Measurements from ENCODE around the gene MSRB1.

Gene MSRB1

DNA sequence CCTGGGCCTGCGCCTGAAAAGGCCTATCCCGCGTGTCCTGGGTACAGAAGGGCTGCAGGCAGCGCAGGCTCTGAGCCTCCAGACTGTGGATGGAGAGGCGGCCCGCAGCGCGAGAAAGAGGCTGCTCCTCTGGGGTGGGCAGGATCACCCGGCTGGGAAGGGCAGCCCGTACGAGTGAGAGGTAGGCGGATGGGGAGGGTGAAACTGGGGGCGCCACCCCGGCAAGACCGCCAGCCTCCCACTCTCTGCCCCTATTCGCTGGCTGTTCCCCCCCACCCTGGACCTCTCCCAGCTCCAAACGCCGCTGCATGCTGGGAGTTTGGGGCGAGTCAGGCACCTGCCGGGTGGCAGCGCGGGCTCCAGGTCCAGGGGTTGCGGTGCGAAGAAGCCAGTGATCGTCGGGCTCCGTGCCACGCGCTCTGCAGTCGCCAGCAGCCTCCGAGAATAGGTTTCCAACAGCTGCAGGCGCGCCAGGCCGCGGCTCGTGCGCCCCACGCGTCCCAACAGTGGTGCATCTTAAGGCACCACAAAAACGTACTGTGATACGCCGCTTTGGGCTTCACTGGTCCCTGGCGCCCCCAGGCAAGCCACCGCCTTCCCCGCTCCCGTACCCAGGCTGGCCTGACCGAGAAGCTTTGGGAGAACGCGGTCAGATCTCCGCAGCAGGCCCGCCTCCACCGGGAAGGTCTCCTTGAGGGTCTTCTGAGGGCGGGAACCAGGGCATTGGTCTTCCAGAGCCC, 37.2 kb upstream of the MSRB1 start:
- no peak overlapping the region for H2AFZ ChIP-seq (ENCODE audit: low read depth, low read length)
- no peak for ATAC-seq (ENCODE audit: insufficient read depth, low read depth)
- H3K36me3 ChIP-seq (ENCODE audit: insufficient read depth, low read length): peaks cover 45% of the 10 kb centered on the region
- no peaks in the 10 kb centered on the region for H3K9me3 ChIP-seq (ENCODE audit: insufficient read depth, low read length, severe bottlenecking)
- no peak overlapping the region for H3K9ac ChIP-seq (ENCODE audit: low read depth, low read length)
- no peak overlapping the region for H3K4me2 ChIP-seq (ENCODE audit: insufficient read depth, low read length)
- DNase-seq: no peak
- TF ChIP-seq, protein P1, sequence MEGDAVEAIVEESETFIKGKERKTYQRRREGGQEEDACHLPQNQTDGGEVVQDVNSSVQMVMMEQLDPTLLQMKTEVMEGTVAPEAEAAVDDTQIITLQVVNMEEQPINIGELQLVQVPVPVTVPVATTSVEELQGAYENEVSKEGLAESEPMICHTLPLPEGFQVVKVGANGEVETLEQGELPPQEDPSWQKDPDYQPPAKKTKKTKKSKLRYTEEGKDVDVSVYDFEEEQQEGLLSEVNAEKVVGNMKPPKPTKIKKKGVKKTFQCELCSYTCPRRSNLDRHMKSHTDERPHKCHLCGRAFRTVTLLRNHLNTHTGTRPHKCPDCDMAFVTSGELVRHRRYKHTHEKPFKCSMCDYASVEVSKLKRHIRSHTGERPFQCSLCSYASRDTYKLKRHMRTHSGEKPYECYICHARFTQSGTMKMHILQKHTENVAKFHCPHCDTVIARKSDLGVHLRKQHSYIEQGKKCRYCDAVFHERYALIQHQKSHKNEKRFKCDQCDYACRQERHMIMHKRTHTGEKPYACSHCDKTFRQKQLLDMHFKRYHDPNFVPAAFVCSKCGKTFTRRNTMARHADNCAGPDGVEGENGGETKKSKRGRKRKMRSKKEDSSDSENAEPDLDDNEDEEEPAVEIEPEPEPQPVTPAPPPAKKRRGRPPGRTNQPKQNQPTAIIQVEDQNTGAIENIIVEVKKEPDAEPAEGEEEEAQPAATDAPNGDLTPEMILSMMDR (IDR thresholded peaks at IDR 0.05; ENCODE audit: borderline replicate concordance, extremely low read depth, low read length, poor library complexity, severe bottlenecking): no peak
- TF ChIP-seq EZH2 (IDR thresholded peaks at IDR 0.05; ENCODE audit: borderline replicate concordance, low read depth, low read length, severe bottlenecking): no peak
- H3K27me3 ChIP-seq (ENCODE audit: insufficient read depth, low read length, poor library complexity): peaks cover 14% of the 10 kb centered on the region
- H4K20me1 ChIP-seq (ENCODE audit: insufficient read depth, low read length): peaks cover 8% of the 10 kb centered on the region; the same call in 1 of the 2 replicates
- H3K79me2 ChIP-seq (ENCODE audit: insufficient read depth, low read length): peaks cover 17% of the 10 kb centered on the region
- no peak overlapping the region for H3K27ac ChIP-seq (ENCODE audit: low read length)
- H3K4me1 ChIP-seq (ENCODE audit: insufficient read depth, low read length): peaks cover 20% of the 10 kb centered on the region
- H3K4me3 ChIP-seq (ENCODE audit: low read depth in 1 of 2, low read length in 2 of 2): no peak overlapping the region

DNA sequence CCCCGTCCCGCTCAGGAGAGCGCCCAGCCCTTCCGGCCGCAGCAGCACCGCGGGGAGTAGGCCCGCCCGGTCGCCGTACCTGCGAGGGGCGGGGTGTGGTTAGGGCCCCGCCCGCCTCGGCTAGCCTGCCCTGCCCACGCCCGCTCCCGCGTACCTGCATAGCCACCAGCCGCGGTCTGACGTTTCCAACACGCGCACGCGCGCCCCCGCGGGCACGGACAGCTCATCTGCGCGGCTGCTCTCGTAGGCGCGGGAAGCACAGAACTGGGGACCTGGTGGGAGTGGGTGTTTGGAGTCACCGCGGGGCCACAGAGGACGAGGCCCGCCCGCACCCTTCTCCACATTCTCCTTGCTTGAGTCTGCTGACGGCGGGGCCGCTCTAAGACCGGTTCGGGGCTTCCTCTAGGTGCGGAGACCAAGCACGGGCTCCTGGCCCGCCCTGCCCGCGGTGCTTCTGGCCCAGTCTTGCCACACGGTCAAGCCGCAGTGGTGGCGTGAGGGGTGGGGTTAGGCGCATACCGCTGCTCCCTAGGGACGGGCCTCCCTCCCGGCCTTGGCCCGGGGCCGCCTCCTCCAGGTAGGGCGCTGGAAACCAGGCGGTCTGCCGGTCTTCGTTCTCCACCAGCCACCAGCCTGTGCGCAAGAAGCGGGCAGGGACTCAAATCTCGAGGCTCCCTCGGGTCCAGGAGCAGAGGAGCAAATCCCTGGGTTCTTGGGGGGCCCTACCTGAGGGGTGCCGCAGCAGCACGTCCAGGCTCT, 36.5 kb upstream of the MSRB1 start:
- Histone ChIP-seq H3K27ac (ENCODE audit: low read length) (no peak overlapping the region), H2AFZ (ENCODE audit: low read depth, low read length) (no peak overlapping the region), H3K27me3 (ENCODE audit: insufficient read depth, low read length, poor library complexity) (peaks cover 14% of the 10 kb centered on the region), H4K20me1 (ENCODE audit: insufficient read depth, low read length) (peaks cover 15% of the 10 kb centered on the region), H3K4me1 (ENCODE audit: insufficient read depth, low read length) (peaks cover 13% of the 10 kb centered on the region), H3K79me2 (ENCODE audit: insufficient read depth, low read length) (peaks cover 16% of the 10 kb centered on the region), H3K4me2 (ENCODE audit: insufficient read depth, low read length) (no peak overlapping the region), H3K9ac (ENCODE audit: low read depth, low read length) (no peak overlapping the region), H3K9me3 (ENCODE audit: insufficient read depth, low read length, severe bottlenecking) (no peaks in the 10 kb centered on the region), H3K4me3 (ENCODE audit: low read depth in 1 of 2, low read length in 2 of 2) (no peak overlapping the region), H3K36me3 (ENCODE audit: insufficient read depth, low read length) (peaks cover 48% of the 10 kb centered on the region)
- TF ChIP-seq EZH2 (IDR thresholded peaks at IDR 0.05; ENCODE audit: borderline replicate concordance, low read depth, low read length, severe bottlenecking): no peak
- TF ChIP-seq, protein P1 (IDR thresholded peaks at IDR 0.05; ENCODE audit: borderline replicate concordance, extremely low read depth, low read length, poor library complexity, severe bottlenecking): no peak
- ATAC-seq (ENCODE audit: insufficient read depth, low read depth) (no peak), DNase-seq (no peak)

DNA sequence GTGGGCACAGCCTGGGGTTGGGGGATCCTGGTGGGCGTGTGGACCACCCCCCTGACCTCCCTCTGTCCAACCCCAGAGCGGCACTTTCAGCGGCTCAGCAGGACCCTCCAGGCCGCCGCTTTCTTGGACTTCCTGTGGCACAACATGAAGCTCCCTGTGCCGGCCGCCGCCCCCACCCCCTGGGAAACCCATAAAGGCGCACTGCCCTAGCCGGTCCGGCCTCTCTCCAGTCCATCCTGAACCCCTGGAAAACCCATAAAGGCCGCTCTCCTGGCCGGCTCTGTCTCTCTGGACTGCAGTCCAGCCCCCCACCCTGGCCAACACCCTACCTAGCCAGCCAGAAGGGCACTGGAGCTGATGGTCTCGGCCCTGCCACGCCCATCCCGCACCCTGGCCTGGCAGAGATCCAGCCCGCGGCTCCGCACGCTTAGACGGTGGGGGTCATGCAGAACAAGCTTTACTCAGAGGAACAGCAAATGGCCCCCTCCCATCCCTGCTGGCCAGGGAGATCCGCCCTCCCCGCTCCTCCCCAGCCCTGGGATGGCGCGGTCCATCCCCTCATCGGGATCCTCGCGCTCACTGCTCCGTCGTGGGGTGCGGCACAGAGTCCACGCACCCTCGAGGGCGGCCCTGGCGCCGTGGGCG, 35.6 kb upstream of the MSRB1 start:
- peaks cover 54% of the 10 kb centered on the region for H3K36me3 ChIP-seq (ENCODE audit: insufficient read depth, low read length)

More for the DNA sequence above, 35.6 kb upstream of the MSRB1 start:
- Histone ChIP-seq H3K9ac (ENCODE audit: low read depth, low read length) (no peak overlapping the region), H4K20me1 (ENCODE audit: insufficient read depth, low read length) (peaks cover 24% of the 10 kb centered on the region), H3K4me2 (ENCODE audit: insufficient read depth, low read length) (no peak overlapping the region), H3K4me1 (ENCODE audit: insufficient read depth, low read length) (peaks cover 19% of the 10 kb centered on the region), H3K4me3 (ENCODE audit: low read depth in 1 of 2, low read length in 2 of 2) (no peak overlapping the region), H3K27me3 (ENCODE audit: insufficient read depth, low read length, poor library complexity) (peaks cover 13% of the 10 kb centered on the region), H3K9me3 (ENCODE audit: insufficient read depth, low read length, severe bottlenecking) (no peaks in the 10 kb centered on the region), H2AFZ (ENCODE audit: low read depth, low read length) (no peak overlapping the region), H3K27ac (ENCODE audit: low read length) (no peak overlapping the region), H3K79me2 (ENCODE audit: insufficient read depth, low read length) (peaks cover 18% of the 10 kb centered on the region)
- no peak for TF ChIP-seq EZH2 (IDR thresholded peaks at IDR 0.05; ENCODE audit: borderline replicate concordance, low read depth, low read length, severe bottlenecking)
- TF ChIP-seq, protein P1 (IDR thresholded peaks at IDR 0.05; ENCODE audit: borderline replicate concordance, extremely low read depth, low read length, poor library complexity, severe bottlenecking): no peak
- ATAC-seq (ENCODE audit: insufficient read depth, low read depth) (no peak), DNase-seq (no peak)
